HG02852 (cell line): ENCODE data around the gene BST1.

Source experiments
- ATAC-seq: cut with Tn5 transposase; IDR thresholded peaks from one replicate; pipeline ENCODE4 v1.9.1; 2021; ENCODE audit warnings: mild to moderate bottlenecking, moderate library complexity; ENCODE audit not compliant: unreplicated experiment

Gene BST1

GRCh38 chr4:15702941-15703403, at the start of gene BST1:
TSS of gene BST1 (plus strand) at chr4:15703065. CDS start at chr4:15703145, 80 bp downstream.
- ATAC-seq = peak; percentile 71

GRCh38 chr4:15653420-15653819, 49.4 kb upstream of the BST1 start:
- ATAC-seq = no peak

GRCh38 chr4:15653864-15654592, 48.8 kb upstream of the BST1 start:
- ATAC-seq = peak; percentile 18

- peak; percentile 47 for ATAC-seq
These were observed 48.2 kb upstream of the BST1 start for GRCh38 chr4:15654593-15655222.

- ATAC-seq = peak; percentile 60
These were observed 47.4 kb upstream of the BST1 start, which contains the start of gene FBXL5 for GRCh38 chr4:15655223-15656037. TSS of gene FBXL5 (minus strand) at chr4:15655357. CDS start at chr4:15655287, 70 bp downstream.

GRCh38 chr4:15656038-15656470, 46.8 kb upstream of the BST1 start:
- ATAC-seq = no peak

- no peak for ATAC-seq
These were observed 45.5 kb upstream of the BST1 start for GRCh38 chr4:15657366-15657765.

GRCh38 chr4:15658136-15658770, 44.6 kb upstream of the BST1 start:
- ATAC-seq = no peak

- ATAC-seq = no peak
These were observed 44.1 kb upstream of the BST1 start for GRCh38 chr4:15658781-15659180.

GRCh38 chr4:15659768-15660570, 42.9 kb upstream of the BST1 start:
- ATAC-seq = no peak

- no peak for ATAC-seq
These were observed 37.0 kb upstream of the BST1 start for GRCh38 chr4:15665753-15666365.

GRCh38 chr4:15667006-15667405, 35.9 kb upstream of the BST1 start:
- no peak for ATAC-seq

GRCh38 chr4:15668566-15669435, 34.1 kb upstream of the BST1 start:
- no peak for ATAC-seq

GRCh38 chr4:15670576-15670975, 32.3 kb upstream of the BST1 start:
- ATAC-seq = no peak

GRCh38 chr4:15672101-15672500, 30.8 kb upstream of the BST1 start:
- ATAC-seq = no peak

- ATAC-seq = no peak
These were observed 29.5 kb upstream of the BST1 start for GRCh38 chr4:15673337-15673736.

- ATAC-seq = no peak
These were observed 28.8 kb upstream of the BST1 start for GRCh38 chr4:15674046-15674445.

- no peak for ATAC-seq
These were observed 27.9 kb upstream of the BST1 start for GRCh38 chr4:15674926-15675325.

GRCh38 chr4:15675356-15675755, 27.5 kb upstream of the BST1 start:
- ATAC-seq = no peak
